ENCODE measurements around the gene BLTP3B.

DNA sequence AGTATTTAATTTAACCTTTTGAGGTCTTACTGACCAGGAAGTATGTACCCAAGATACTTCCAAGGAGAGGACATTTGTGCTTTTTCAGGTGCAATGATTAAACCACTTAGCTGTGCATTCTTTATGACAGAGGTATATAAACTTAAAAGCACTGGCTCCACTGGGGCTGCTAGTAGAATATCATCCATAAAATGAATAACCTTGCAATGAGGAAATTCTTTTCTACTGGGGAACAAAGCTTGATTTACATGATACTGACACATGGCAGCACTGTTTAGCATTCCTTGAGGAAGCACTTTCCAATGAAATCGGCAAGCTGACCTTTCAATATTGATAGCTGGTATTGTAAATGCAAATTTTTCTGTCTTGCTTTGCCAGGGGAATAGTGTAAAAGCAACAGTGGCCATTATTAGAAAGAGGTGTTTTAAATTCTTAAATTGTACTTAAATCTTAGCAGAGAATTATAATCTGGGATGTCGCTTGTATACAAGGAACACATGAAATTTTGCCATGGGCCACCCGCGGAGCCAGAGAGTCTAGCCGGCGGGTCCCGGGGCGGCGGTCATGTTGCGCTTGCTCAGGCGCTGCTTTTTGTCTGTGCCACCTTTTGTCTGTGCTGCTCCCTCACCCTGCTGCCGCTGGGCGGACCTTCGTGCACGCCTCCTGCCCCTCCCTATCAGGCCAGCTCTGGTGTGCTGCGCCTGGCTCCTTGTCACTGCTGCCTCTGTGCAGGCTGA lies 20.9 kb upstream of the BLTP3B start:
- TF ChIP-seq, protein P1, sequence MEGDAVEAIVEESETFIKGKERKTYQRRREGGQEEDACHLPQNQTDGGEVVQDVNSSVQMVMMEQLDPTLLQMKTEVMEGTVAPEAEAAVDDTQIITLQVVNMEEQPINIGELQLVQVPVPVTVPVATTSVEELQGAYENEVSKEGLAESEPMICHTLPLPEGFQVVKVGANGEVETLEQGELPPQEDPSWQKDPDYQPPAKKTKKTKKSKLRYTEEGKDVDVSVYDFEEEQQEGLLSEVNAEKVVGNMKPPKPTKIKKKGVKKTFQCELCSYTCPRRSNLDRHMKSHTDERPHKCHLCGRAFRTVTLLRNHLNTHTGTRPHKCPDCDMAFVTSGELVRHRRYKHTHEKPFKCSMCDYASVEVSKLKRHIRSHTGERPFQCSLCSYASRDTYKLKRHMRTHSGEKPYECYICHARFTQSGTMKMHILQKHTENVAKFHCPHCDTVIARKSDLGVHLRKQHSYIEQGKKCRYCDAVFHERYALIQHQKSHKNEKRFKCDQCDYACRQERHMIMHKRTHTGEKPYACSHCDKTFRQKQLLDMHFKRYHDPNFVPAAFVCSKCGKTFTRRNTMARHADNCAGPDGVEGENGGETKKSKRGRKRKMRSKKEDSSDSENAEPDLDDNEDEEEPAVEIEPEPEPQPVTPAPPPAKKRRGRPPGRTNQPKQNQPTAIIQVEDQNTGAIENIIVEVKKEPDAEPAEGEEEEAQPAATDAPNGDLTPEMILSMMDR (IDR thresholded peaks at IDR 0.05) = no peak
- peak in 1 of 2 donors; percentile 25 for TF ChIP-seq POLR2AphosphoS5 (IDR thresholded peaks at IDR 0.05; ENCODE audit: insufficient read depth in 1 of 2, low read depth in 1 of 2)
